Cardiac fibroblast (primary cell): ENCODE data around the gene FOXK2.

Source experiments
- DNase-seq, 2 donors: peaks; one replicate each; pipeline versions ENCODE4 v3.0.0 to v3.0.0-alpha.2; 2010; ENCODE audit warnings: low read depth in 2 of 2
- H3K4me3 ChIP-seq, 2 donors: replicated peaks in 1 of 2; 1 replicate in 1 of 2; 2 replicates in 1 of 2; pipeline ENCODE4 v1.5.1; 2011; ENCODE audit warnings: low read depth in 2 of 2, low read length in 2 of 2, mild to moderate bottlenecking in 2 of 2, moderate library complexity in 1 of 2
- CTCF ChIP-seq: IDR thresholded peaks from one replicate; pipeline ENCODE4 v1.5.1; 2011; ENCODE audit warnings: low read depth, mild to moderate bottlenecking, low read length, inconsistent platforms

FOXK2 gene

GRCh38 chr17:82519971-82520903 is 705 bp downstream of the FOXK2 start:
- no peak for TF ChIP-seq CTCF
- peak; percentile 32 to 46 for DNase-seq
- H3K4me3 ChIP-seq = peak overlapping the region; percentile 72 to 73

- no peak for DNase-seq
- H3K4me3 ChIP-seq = no peak overlapping the region
- no peak for TF ChIP-seq CTCF
Observed at GRCh38 chr17:82524540-82524939, 5.0 kb downstream of the FOXK2 start.

- DNase-seq = no peak
- no peak overlapping the region for H3K4me3 ChIP-seq
- no peak for TF ChIP-seq CTCF
Observed at GRCh38 chr17:82525712-82526111, 6.2 kb downstream of the FOXK2 start.

GRCh38 chr17:82527898-82528297 is 8.4 kb downstream of the FOXK2 start:
- DNase-seq = no peak
- H3K4me3 ChIP-seq = no peak overlapping the region
- no peak for TF ChIP-seq CTCF

GRCh38 chr17:82528484-82529265 is 9.1 kb downstream of the FOXK2 start:
- DNase-seq = peak in 1 of 2 donors; percentile 53
- peak; percentile 18 for TF ChIP-seq CTCF
- H3K4me3 ChIP-seq = no peak overlapping the region

- DNase-seq = no peak
Observed at GRCh38 chr17:82529914-82530300, 10.4 kb downstream of the FOXK2 start.

More at GRCh38 chr17:82529914-82530300, 10.4 kb downstream of the FOXK2 start:
- H3K4me3 ChIP-seq = no peak overlapping the region
- TF ChIP-seq CTCF = no peak
